Sigmoid colon (tissue), 4 donors: ENCODE results near the gene CCM2L.

Source experiments
- POLR2A ChIP-seq, 2 donors: fragments of 450-650 bp; IDR thresholded peaks; one replicate each; pipeline ENCODE4 v1.6.1; 2016; ENCODE audit warnings: antibody characterized with exemption in 2 of 2, mild to moderate bottlenecking in 2 of 2, moderate library complexity in 2 of 2
- POLR2AphosphoS5 ChIP-seq, 4 donors: sonication (generic); formaldehyde crosslinking; IDR thresholded peaks; one replicate each; pipeline ENCODE4 v1.6.1; 2017; ENCODE audit warnings: antibody characterized with exemption in 4 of 4
- TF ChIP-seq, protein P1 (sequence below), 4 experiments: fragments of 450-650 bp in 3 of 4; fragments of 200-600 bp in 1 of 4; IDR thresholded peaks; one replicate each; pipeline ENCODE4 v1.5.1; 2016 to 2019; ENCODE audit warnings: antibody characterized with exemption in 4 of 4, mild to moderate bottlenecking in 3 of 4, moderate library complexity in 2 of 4

DNA sequence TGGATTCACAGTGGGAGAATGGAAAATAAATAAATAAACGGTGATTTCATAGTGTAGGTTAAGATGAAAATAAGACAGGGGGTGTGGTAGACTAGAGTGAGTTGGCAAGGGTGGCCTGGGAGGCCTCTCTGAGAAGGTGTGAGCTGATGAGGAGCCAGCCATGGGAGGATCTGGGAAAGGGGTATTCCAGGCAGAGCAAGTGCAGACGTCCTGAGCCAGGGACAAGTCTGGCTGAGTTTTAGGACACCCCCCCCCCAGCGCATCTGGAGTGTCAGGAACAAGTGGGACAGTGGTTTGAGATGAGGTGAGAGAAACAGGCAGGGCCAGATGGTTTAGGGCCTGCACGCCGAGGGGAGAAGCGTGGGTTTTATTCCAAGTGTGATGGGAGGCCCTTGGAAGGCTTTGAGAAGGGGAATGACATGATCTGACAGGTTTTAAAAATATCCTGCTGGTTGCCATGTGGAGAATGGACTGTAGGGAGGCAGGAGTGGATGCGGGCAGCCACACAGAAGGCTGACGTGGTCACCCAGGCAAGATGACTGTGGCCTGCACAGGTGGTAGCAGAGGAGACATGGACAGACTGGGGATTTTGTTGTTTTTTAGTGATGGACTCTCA lies 21.1 kb upstream of the CCM2L start:
- TF ChIP-seq, protein P1, sequence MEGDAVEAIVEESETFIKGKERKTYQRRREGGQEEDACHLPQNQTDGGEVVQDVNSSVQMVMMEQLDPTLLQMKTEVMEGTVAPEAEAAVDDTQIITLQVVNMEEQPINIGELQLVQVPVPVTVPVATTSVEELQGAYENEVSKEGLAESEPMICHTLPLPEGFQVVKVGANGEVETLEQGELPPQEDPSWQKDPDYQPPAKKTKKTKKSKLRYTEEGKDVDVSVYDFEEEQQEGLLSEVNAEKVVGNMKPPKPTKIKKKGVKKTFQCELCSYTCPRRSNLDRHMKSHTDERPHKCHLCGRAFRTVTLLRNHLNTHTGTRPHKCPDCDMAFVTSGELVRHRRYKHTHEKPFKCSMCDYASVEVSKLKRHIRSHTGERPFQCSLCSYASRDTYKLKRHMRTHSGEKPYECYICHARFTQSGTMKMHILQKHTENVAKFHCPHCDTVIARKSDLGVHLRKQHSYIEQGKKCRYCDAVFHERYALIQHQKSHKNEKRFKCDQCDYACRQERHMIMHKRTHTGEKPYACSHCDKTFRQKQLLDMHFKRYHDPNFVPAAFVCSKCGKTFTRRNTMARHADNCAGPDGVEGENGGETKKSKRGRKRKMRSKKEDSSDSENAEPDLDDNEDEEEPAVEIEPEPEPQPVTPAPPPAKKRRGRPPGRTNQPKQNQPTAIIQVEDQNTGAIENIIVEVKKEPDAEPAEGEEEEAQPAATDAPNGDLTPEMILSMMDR (IDR thresholded peaks at IDR 0.05) = no peak
- no peak for TF ChIP-seq POLR2A (IDR thresholded peaks at IDR 0.05)
- TF ChIP-seq POLR2AphosphoS5 (IDR thresholded peaks at IDR 0.05) = no peak
